Hematopoietic multipotent progenitor cell (in vitro differentiated cells): ENCODE results near the gene TENM4. TPM values are rescaled to one million over a fixed set of nuclear protein-coding genes. Genes with fewer than 3 reads are reported as not detected.

ENCODE experiments used
- DNase-seq, 3 donors: peaks; one replicate each; pipeline ENCODE4 v3.0.0-alpha.2; 2011 to 2015; ENCODE audit warnings: low read depth in 2 of 3, low spot score in 2 of 3
- total RNA-seq: library from RNA; depleted of rRNA; stranded (reverse); fragments of >200 nt; gene quantifications from one replicate; pipeline ENCODE4 v1.2.3, GENCODE V29; 2012

The TENM4 gene
- total RNA-seq, 1 donor: under 0.01 TPM

DNA sequence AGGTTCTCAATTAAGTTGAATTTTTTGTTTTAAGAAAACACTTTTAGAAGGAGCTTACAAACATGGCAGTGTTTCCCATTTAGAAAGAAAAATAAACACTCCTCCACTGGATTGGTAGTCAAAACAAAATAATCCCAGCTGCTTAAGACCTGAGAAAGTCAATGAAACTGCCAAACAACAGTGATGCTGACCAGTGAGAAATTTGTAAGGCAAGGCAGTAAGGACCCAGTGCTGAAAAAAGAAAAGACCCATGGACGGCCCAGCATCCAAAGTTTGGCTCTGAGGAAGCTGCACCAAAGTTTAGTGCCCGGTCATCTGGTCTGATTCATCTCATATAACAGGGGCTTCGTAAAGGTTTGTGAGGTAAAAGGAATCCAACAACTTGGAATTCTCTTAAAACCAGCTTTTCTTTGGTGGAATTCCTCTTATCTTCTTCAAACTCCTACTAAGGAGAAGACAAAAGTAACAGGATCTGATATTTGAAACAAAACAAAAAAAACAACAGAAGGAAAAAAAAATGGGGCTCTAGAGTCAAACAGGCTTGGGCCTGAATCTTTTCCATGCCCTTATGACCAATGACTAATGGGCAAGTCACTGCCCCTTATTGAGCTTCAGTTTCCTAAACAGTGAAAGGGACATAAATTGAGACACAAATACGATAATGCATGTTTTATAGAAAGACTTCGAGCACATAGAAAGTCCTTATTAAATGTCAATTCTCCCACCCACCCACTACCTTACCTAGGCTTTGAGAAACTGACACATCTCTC is 483.2 kb downstream of the TENM4 start:
- DNase-seq: no peak

GRCh38 chr11:78954696-78955095 is 486.1 kb downstream of the TENM4 start:
- DNase-seq: no peak

DNA sequence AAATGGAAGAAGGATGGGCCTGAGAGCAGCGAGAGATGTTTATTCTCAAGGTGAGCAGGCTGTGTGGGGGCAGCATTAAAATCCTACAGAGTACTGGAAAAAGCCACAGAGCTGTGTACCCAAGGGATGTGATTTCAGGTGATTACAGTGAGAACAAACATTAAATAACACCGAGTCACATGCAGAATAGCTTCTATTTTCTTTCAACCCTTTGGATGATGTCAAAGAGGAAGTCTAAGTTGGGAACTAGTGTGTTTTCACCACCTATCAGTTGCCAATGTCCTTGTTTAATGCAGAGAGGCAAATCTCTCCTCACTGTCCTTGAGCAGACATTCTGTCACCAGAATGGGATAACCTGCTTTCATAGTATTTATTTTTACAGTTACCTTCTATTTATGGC is 486.6 kb downstream of the TENM4 start:
- DNase-seq: no peak

GRCh38 chr11:78952890-78953289 is 487.9 kb downstream of the TENM4 start:
- no peak for DNase-seq

DNA sequence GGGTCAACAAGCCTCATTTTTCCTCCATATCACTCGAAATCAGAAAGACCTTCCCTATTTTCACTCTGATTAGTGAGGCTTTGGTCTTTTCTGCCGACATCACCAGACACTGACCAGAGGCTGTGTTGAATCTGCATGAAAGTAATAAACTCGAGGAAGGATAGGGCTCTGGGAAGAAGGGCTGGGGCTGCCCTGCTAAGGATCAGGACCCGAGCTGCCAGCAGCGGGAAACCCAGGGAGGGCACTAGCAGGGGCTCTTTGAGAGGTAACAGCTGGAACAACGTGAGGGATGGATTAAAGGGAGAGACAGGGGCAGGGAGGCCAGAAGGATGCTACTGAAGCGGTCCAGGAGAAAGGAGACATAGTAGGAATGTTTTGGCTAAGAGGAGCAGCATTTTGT is 488.7 kb downstream of the TENM4 start:
- DNase-seq: no peak

DNA sequence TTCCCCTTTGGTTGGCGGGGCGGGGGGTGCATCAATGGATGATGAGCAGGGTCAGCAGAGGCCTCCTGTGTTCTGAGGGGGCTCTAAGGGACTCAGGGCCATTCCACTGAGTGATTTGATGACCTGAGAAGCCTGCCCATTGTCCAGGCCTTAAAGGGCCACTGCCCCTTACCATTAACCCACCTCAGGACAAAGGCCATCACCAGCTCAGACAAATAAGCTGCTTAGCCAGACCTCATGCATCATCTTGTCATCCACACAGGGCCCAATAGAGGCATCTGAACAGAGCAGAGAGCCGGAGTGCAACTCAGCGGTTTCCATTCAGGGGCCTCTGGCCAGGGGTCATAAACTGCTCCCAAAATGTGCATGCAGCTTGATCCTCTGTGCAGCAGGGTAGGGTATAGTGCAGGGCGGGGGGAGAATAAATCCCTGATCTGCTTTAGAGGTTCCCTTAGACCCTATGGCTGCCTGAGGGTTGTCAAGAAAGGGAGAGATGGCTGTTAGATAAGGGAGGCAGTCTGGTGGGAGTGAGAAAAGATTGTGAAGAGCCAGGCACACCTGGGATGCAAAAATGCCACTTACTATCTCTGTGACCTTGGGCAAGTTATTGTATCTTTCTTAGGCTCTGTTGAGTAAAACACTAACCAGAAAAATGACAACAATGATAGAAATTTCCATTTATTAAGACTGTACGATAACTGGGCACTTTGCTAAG is 490.7 kb downstream of the TENM4 start:
- DNase-seq: no peak

- DNase-seq: no peak
Measured at GRCh38 chr11:78946945-78947902, 493.6 kb downstream of the TENM4 start.

- DNase-seq: no peak
Measured at GRCh38 chr11:78943841-78944240, 497.0 kb downstream of the TENM4 start.

- DNase-seq: no peak
Measured at GRCh38 chr11:78943154-78943553, 497.7 kb downstream of the TENM4 start.

GRCh38 chr11:78941226-78941851 is 499.5 kb downstream of the TENM4 start:
- no peak for DNase-seq

- no peak for DNase-seq
Measured at GRCh38 chr11:78940500-78941225, 500.2 kb downstream of the TENM4 start.

DNA sequence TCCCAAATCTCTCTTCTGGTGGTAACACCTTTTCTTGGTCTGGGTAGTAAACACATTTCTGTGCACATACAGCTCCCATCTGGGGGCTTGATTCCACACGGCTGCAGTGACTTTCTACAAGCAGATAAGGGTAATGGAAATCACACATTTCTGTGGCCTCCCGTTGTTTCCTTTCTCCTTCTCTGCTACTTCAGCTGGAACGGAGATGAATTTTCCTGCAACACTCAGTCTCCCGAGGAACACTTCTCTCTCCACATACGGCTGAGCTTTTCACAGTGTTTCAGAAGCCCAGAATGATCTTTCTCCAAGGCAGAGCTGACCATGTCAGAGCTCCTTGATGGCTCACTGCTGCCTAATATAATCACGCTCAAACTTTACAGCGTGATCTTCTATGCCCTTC is 501.9 kb downstream of the TENM4 start:
- no peak for DNase-seq

- DNase-seq: no peak
Measured at GRCh38 chr11:78938036-78938435, 502.8 kb downstream of the TENM4 start.

- no peak for DNase-seq
Measured at GRCh38 chr11:78935398-78936068, 505.3 kb downstream of the TENM4 start.

DNA sequence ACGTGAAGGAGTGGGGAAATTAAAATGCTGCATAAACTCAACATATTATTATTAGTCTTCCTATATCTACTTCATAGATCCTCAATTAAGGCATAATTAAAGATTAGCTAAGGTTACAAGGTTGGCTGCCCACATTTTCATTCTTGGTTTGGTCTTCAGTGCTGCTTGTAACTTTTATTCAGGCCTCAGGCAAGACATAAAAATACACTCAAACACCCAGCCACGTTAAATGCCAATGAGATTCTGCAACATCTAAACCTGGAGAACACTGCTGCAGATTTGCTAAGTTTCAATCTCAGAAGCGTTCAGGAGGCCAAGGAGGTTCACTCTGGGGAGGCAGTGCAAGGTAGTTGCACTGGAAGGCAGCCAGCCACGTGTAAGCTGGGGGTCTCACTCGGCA is 507.5 kb downstream of the TENM4 start:
- DNase-seq: no peak

- DNase-seq: no peak
Measured at GRCh38 chr11:78932757-78933156, 508.1 kb downstream of the TENM4 start.

- no peak for DNase-seq
Measured at GRCh38 chr11:78931891-78932290, 508.9 kb downstream of the TENM4 start.

DNA sequence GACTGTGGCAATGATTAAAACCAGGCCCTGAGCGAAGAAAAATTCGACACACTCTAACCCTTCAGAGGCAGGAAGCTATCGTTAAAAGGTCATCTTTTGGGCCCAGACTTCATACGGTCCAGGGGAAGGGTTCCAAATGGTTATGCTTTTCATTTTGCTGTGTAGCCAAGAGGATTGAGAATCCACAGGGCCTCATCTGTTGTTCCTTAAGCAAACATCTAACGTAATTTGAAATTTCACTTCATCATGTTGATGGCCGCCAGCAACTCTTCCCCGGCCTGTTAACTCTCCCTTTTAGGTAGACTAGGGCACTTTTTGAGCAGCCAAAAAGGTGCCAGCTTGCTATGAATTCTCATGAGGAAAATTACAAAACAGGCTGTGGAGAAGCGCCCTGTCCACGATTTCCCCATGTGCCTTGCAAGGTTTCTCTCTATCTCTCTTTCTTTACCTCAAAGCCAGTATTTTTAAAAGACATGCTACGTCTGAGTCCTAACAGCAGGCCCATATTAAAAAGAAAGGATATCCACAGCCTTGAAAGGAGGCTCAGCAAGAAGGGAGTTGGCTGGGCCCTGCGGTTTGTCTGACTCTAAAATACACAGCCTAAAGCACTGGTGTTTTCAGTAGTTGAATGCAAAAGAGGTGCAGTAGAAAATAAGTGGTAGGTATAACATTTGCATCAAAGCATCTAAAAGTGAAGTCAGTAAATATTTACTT is 509.9 kb downstream of the TENM4 start:
- no peak for DNase-seq

DNA sequence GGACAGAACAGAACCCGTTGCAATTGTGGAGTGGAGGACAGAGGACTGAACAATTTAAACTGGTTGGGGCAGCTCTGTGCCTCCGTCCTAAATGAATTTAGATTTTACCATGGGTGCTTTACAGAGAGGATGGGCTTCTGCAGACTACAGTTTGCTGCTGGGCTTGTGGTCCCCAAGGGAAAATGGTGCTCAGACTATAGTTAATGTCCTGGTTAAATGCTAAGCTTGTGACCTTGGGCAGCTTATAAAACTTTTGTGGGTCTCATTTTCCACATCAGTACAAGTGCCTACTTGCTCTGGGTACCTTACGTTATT is 511.0 kb downstream of the TENM4 start:
- DNase-seq: no peak
